Naive B cell (primary cell): ENCODE data around the gene CDCA4. TPM values are rescaled to one million over a fixed set of nuclear protein-coding genes. Genes with fewer than 3 reads are reported as not detected.

ENCODE experiments used
- ATAC-seq, 2 donors: fragments of 150-1000 bp; cut with Tn5 transposase; 2 replicates each; pipeline ENCODE4 v1.10.0; 2021; ENCODE audit warnings: low read depth in 2 of 2, mild to moderate bottlenecking in 2 of 2, moderate library complexity in 2 of 2
- DNase-seq: peaks from one replicate; pipeline ENCODE4 v3.0.0; 2022
- H3K27ac Mint-ChIP-seq, 6 donors: one replicate each; pipeline ENCODE4 v1.8.0; 2020 to 2022; ENCODE audit warnings: mild to moderate bottlenecking in 6 of 6, mixed read lengths in 6 of 6, moderate library complexity in 5 of 6, inconsistent platforms in 2 of 6
- H3K27me3 Mint-ChIP-seq, 3 donors: one replicate each; pipeline ENCODE4 v1.8.0; 2021 to 2022; ENCODE audit warnings: mixed read lengths in 3 of 3, mild to moderate bottlenecking in 1 of 3
- H3K36me3 Mint-ChIP-seq, 2 donors: one replicate each; pipeline ENCODE4 v1.8.0; 2020 to 2022; ENCODE audit warnings: mixed read lengths in 2 of 2, inconsistent platforms in 1 of 2, mild to moderate bottlenecking in 1 of 2
- H3K4me1 Mint-ChIP-seq, 3 donors: one replicate each; pipeline ENCODE4 v1.8.0; 2020 to 2022; ENCODE audit warnings: mixed read lengths in 3 of 3, inconsistent platforms in 1 of 3, mild to moderate bottlenecking in 1 of 3, moderate library complexity in 1 of 3
- H3K4me3 Mint-ChIP-seq, 8 donors: one replicate each; pipeline ENCODE4 v1.8.0; 2020 to 2022; ENCODE audit warnings: mild to moderate bottlenecking in 8 of 8, mixed read lengths in 8 of 8, moderate library complexity in 8 of 8, inconsistent platforms in 2 of 8
- H3K9me3 Mint-ChIP-seq, 7 donors: one replicate each; pipeline ENCODE4 v1.8.0; 2020 to 2022; ENCODE audit warnings: mixed read lengths in 7 of 7, mild to moderate bottlenecking in 5 of 7, inconsistent platforms in 2 of 7, moderate library complexity in 1 of 7
- polyA plus RNA-seq, 6 donors: library from polyadenylated mRNA; unstranded; fragments of 300-500 nt; fragmentation: Illumina TruSeq; gene quantifications; one replicate each; pipeline ENCODE4 v1.2.3, GENCODE V29; 2021; ENCODE audit warnings: low read depth in 6 of 6

The CDCA4 gene
- polyA plus RNA-seq, 6 donors from 2014 or later: 4.6 to 11.9 (median 6.7) TPM

DNA sequence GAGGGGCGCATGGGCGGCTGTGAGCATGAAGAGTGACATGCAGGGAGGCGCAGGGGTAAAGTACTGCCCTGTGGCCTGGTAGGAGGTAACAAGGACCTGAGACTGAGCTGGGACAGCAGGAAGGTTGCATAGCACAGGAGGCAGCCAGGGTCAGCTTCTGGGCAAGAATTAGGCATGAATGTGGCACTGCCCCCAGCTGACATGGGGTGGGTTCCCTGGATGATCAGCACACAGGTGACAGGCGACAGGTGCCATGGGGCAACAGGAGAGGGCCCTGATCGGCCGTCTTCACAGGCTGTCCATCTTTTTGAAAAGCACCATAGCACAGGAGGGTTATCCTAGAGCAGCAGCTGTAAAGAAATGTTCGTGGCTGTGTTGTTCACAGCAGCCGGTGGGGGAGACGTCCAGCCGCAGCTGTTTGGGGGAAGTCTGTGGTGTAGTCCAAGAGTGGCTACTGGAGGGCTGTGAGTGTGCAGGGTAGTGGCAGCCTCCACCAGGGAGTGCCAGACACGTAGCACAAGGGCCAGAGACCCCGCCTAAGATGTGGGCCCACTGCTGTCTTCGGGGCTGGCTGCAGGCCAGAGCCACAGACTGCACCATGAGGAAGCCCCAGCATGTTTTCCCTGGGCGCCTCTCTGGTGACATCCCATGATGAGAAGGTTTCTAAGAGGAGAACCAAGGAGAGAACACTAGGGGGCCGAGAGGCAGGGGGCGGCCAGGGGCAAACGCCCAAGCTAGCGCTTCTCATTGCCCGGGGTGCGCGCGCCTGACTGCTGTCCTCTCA lies 26.9 kb downstream of the CDCA4 start:
- Mint-ChIP-seq H3K4me1 (peaks cover 0 to 4% (median 2%) of the 10 kb centered on the region in 3 donors), H3K4me3 (peak overlapping the region in 1 of 8 donors; percentile 57), H3K27me3 (no peaks in the 10 kb centered on the region), H3K27ac (no peak overlapping the region), H3K9me3 (no peaks in the 10 kb centered on the region), H3K36me3 (no peaks in the 10 kb centered on the region)
- DNase-seq (no peak), ATAC-seq (no peak)

DNA sequence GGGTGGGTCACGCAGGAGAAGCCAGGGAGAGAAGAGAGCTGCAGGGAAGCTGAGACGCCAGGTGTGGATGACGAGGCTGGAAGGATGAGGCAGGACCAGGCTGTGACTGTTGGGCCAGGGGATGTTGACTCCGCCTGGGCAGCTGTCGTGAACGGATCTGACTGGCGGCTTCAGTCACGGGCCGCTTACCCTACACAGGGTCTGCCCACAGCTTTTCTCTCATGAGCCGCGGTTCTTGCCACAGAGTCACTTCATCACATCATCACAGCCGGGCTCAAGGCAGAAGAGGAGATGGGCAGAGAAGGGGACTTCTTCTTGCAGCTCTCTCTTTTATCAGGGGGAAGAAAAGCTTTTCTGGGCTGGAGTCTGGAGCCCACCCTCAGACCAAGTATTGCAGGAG lies 27.6 kb downstream of the CDCA4 start:
- no peaks in the 10 kb centered on the region for H3K27me3 Mint-ChIP-seq
- DNase-seq (no peak), ATAC-seq (no peak)
- peaks cover 0 to 4% (median 2%) of the 10 kb centered on the region in 3 donors for H3K4me1 Mint-ChIP-seq
- H3K4me3 Mint-ChIP-seq: peak overlapping the region in 1 of 8 donors; percentile 57
- H3K36me3 Mint-ChIP-seq: no peaks in the 10 kb centered on the region
- no peaks in the 10 kb centered on the region for H3K9me3 Mint-ChIP-seq
- H3K27ac Mint-ChIP-seq: no peak overlapping the region

DNA sequence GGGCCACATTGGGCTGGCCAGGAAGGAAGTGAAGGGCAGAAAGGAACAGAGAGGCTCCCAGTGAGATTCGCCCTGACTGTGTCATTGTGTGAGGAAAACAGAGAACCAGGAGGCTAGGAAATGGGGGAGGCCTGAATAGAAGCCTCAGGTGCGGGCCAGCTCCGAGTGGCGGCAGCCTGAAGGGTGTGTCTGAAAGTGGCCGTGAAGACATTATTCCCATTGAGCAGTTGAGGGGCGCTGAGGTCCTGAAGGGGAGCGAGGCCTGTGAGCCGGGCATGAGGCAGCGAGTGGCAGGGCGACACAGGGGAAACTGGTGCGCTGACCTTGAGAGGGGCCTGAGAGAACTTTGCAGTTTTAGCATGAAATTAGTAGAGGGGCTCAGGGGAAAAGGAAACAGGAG lies 28.4 kb downstream of the CDCA4 start:
- ATAC-seq (no peak), DNase-seq (no peak)
- no peaks in the 10 kb centered on the region for H3K36me3 Mint-ChIP-seq
- H3K4me3 Mint-ChIP-seq: peak overlapping the region in 1 of 8 donors; percentile 57
- H3K27me3 Mint-ChIP-seq: peaks cover 0 to 2% (median 0%) of the 10 kb centered on the region in 3 donors
- no peaks in the 10 kb centered on the region for H3K9me3 Mint-ChIP-seq
- peaks cover 0 to 4% (median 2%) of the 10 kb centered on the region in 3 donors for H3K4me1 Mint-ChIP-seq
- peak overlapping the region in 1 of 6 donors; percentile 88 for H3K27ac Mint-ChIP-seq

DNA sequence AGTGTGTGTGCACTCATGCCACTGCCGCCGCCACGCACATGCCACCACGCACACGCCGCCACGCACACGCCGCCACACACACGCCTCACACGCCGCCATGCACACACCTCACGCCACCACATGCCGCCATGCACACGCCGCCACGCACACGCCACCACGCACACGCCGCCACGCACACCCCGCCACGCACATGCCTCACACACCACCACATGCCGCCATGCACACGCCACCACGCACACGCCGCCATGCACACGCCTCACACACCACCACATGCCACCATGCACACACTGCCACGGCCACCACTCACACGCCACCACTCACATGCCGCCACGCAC lies 29.0 kb downstream of the CDCA4 start:
- Mint-ChIP-seq H3K36me3 (no peaks in the 10 kb centered on the region), H3K4me1 (peaks cover 4 to 5% (median 4%) of the 10 kb centered on the region in 3 donors), H3K9me3 (no peaks in the 10 kb centered on the region), H3K27me3 (peaks cover 0 to 8% (median 4%) of the 10 kb centered on the region in 3 donors), H3K4me3 (peak overlapping the region in 1 of 8 donors; percentile 66), H3K27ac (peak overlapping the region in 2 of 6 donors; percentile 49 to 93)
- no peak for ATAC-seq
- no peak for DNase-seq

DNA sequence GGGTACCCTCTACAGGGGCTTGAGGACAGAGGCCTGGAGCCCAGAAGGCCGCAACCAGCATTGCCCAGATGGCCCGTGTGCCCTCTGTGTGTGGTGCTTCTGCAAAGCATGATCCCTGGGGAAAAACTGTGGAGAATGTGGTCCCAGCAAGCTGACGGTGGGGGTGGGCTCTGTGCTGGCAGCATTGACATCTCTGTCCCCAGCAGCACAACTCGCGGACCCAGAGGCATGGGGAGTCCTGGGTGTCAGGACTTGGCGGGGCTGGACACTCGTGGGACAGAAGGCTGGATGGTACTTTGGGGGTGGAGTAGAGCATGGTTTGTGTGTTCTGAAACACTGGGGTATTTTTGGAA lies 31.0 kb downstream of the CDCA4 start:
- Mint-ChIP-seq H3K36me3 (no peaks in the 10 kb centered on the region), H3K9me3 (no peaks in the 10 kb centered on the region), H3K27me3 (peaks cover 0 to 8% (median 4%) of the 10 kb centered on the region in 3 donors), H3K27ac (no peak overlapping the region), H3K4me1 (peaks cover 4 to 10% (median 4%) of the 10 kb centered on the region in 3 donors), H3K4me3 (no peak overlapping the region)
- ATAC-seq: no peak
- no peak for DNase-seq

DNA sequence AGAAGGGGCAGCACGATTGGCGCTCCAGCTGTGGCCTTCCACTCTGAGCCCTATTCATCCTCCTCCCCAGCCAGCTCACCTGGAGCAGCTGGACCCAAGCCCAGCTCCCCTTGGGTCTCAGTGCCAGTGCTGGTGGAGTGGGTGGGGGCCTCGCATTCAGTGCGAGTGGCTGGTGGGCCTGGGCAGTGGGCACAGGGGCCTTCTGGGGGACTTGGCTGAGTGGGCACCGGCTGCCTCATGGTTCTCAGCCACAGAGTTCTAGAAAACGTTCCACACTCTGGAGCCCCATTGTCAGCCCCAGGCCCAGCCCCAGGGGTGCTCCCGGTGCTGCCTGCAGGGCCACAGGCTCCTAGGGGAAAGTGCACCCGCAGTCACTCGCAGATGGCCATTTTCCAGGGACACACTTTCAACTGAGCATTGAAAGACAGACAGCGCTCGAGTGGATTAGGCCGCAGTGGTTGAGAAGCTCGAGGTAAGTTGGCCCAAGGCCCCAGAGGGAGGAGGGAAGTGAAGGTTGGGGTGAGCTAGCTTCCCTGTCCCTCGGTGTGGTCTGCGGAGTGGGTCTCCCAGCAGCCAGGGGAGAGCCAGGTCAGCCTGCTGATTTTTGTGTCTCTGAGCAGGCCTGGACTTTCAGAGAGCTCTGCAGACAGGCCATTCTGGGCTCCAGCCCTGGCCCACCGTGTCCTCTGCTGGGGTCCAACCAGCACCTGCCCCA lies 31.5 kb downstream of the CDCA4 start:
- H3K4me1 Mint-ChIP-seq: peaks cover 4 to 15% (median 9%) of the 10 kb centered on the region in 3 donors
- ATAC-seq (no peak), DNase-seq (no peak)
- H3K9me3 Mint-ChIP-seq: peaks cover 0 to 2% (median 0%) of the 10 kb centered on the region in 7 donors
- H3K27ac Mint-ChIP-seq: peak overlapping the region in 2 of 6 donors; percentile 18 to 19
- H3K4me3 Mint-ChIP-seq: peak overlapping the region in 1 of 8 donors; percentile 10
- H3K36me3 Mint-ChIP-seq: no peaks in the 10 kb centered on the region
- peaks cover 0 to 8% (median 4%) of the 10 kb centered on the region in 3 donors for H3K27me3 Mint-ChIP-seq

DNA sequence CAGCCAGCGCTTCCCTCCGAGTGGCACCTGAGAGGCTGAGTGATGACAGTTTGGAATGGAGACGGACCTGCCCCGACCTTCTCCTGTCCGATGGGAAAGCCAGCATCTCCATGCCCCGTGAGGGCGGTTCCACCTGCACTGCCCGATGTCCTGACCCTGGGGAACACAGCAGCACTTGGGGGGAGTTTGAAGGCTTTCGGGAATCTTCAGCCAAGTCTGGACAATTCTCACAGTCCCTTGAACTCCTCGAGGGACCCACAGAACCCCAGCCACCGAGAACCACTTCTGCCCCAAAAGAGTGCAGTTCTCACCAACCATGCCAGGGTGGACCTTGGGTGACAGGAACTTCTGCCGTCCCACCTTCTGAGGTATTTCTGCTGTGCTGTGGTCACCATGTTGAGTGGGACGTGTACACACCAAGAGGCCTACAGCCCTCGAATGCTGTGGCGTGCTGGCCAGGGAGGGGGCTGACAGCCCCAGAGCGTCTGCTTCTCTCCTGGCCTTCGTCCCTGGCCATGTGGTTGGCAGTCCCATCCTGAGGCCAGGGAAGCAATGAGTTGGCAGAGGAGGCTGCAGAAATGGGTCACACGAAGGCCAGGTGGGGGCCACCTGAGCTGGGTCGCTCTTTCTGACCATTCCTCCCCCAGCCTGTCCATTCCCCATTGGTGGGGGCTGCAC lies 34.3 kb downstream of the CDCA4 start:
- Mint-ChIP-seq H3K27ac (peak overlapping the region; percentile 61 to 94 (median 84)), H3K4me1 (peaks cover 4 to 21% (median 7%) of the 10 kb centered on the region in 3 donors), H3K9me3 (peaks cover 0 to 2% (median 0%) of the 10 kb centered on the region in 7 donors), H3K27me3 (peaks cover 0 to 8% (median 4%) of the 10 kb centered on the region in 3 donors), H3K4me3 (peak overlapping the region; percentile 70 to 84 (median 82)), H3K36me3 (no peaks in the 10 kb centered on the region)
- DNase-seq (no peak), ATAC-seq (no peak)

DNA sequence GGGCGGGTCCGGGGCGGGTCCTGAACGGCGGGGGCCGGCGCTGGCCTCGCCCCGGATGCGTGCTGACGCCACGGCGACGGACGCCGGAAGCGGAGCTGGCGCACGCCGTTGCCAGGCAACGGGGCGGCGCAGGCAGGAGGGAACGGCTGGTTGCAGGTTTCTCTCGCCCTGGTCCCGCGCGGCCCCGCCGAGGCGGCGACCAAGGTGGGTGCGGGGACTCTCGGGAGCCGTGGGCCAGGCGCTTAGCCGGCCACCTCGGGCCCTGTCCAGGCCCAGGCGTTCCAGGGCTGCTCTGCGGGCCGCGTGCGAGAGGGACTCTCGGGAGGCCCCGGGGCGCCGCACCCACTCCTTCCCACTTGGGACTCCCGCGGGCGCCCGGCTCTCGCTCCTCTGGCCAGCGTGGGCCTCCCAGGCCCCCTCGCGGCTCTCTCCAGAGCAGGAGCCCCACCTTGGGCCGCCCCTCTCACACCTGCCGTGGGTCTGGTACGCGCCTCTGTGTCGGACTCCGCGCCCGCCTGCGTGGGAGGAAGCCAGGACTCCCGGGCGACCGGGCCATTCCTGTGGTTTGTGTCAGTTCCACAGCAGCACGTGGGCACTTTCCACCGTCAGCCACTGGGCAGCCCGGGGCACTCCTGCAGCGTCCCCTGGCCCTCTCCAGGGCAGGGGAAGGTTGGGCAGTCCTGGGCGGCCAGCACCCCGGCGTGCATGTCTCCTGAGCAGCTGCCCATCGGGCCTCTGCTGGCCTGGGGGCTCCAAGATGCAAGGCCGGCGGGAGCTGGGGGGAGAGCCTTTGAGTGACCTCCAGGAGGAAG lies 35.0 kb downstream of the CDCA4 start, which contains the start of gene CLBA1:
Gene CLBA1, plus strand, starts transcription at position 114 of the 812 bp plus-strand sequence. Its CDS starts 644 bp downstream, at position 758.
- no peaks in the 10 kb centered on the region for H3K36me3 Mint-ChIP-seq
- ATAC-seq: peak; percentile 96 to 97
- peaks cover 4 to 21% (median 7%) of the 10 kb centered on the region in 3 donors for H3K4me1 Mint-ChIP-seq
- peak within 1 kb of the TSS; percentile 83 to 94 (median 86) for H3K27ac Mint-ChIP-seq
- H3K27me3 Mint-ChIP-seq: peaks cover 0 to 8% (median 4%) of the 10 kb centered on the region in 3 donors
- peak; percentile 90 for DNase-seq
- H3K9me3 Mint-ChIP-seq: peaks cover 0 to 2% (median 0%) of the 10 kb centered on the region in 7 donors
- H3K4me3 Mint-ChIP-seq: peak within 1 kb of the TSS; percentile 70 to 88 (median 81)

DNA sequence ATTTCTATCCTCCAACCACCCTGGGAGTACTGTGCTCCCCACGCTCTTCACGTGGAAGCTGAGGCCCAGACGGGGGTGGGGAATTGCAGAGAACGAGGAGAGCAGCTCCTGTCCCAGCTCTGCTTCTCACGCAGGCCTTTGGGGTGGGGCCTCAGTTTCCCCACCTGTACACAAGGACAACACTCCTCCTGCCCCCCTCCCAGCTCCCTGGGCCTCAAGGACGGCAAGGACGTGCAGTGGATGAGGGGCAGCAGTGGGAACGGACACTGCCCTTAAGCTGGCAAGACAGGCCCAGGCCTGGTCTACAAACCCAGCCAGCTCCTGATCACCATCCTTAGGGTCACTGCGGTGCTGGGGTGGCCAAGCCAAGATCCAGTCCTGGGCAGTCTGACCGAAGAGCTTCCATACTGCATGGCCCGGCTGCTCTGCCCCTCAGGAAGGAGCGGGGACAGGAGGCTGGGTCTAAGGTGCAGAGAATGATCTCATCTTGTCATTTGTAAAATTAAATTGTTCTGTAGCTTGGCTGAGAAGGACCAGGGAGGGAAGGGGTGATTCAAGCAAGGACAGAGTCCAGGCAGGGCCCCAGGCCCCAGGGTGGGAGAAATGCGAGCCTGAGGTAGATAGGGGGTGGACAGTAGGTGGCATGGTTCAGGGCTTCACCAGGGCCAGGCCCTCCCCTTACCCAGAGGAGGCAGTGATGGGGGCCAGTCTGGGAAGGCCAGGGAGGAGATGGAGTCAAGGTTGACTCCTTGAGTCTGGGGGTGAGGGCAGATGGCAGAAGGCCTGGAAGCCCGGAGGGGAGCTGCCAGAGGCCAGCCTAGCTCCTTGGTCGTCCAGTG lies 36.6 kb downstream of the CDCA4 start:
- ATAC-seq (no peak), DNase-seq (no peak)
- peak overlapping the region; percentile 68 to 93 (median 82) for H3K27ac Mint-ChIP-seq
- peaks cover 7 to 12% (median 8%) of the 10 kb centered on the region in 3 donors for H3K27me3 Mint-ChIP-seq
- H3K36me3 Mint-ChIP-seq: no peaks in the 10 kb centered on the region
- peaks cover 4 to 22% (median 7%) of the 10 kb centered on the region in 3 donors for H3K4me1 Mint-ChIP-seq
- H3K4me3 Mint-ChIP-seq: peak overlapping the region; percentile 50 to 88 (median 77)
- peaks cover 0 to 2% (median 0%) of the 10 kb centered on the region in 7 donors for H3K9me3 Mint-ChIP-seq

DNA sequence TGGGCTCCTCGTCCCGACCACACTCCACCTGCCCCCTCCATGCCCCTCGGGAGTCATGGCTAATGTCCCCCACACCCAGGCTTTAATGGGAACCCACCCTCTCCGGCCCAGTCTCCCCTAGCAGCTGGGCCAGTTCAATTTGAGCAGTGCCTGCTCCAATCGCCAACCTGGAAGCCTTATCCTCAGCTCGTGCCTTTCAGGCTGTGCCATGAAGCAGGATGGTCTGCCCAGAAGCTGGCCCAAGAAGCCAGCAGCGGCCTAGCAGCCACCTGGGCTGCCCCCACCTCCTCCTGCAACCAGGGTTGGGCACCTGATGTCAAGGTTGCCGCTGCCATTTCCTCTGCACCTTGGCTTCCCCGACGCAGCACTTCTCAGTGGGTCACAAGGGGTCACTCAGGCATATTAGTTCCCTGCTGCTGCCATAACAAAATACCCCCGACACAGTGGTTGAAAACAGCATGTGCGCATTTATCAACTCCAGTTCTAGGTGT lies 37.6 kb downstream of the CDCA4 start:
- peaks cover 0 to 2% (median 0%) of the 10 kb centered on the region in 7 donors for H3K9me3 Mint-ChIP-seq
- H3K27me3 Mint-ChIP-seq: peaks cover 7 to 20% (median 16%) of the 10 kb centered on the region in 3 donors
- no peak for DNase-seq
- H3K36me3 Mint-ChIP-seq: no peaks in the 10 kb centered on the region
- ATAC-seq: no peak
- H3K4me3 Mint-ChIP-seq: peak overlapping the region in 5 of 8 donors; percentile 16 to 79 (median 68)
- peak overlapping the region in 2 of 6 donors; percentile 64 to 79 for H3K27ac Mint-ChIP-seq
- H3K4me1 Mint-ChIP-seq: peaks cover 7 to 27% (median 12%) of the 10 kb centered on the region in 3 donors

DNA sequence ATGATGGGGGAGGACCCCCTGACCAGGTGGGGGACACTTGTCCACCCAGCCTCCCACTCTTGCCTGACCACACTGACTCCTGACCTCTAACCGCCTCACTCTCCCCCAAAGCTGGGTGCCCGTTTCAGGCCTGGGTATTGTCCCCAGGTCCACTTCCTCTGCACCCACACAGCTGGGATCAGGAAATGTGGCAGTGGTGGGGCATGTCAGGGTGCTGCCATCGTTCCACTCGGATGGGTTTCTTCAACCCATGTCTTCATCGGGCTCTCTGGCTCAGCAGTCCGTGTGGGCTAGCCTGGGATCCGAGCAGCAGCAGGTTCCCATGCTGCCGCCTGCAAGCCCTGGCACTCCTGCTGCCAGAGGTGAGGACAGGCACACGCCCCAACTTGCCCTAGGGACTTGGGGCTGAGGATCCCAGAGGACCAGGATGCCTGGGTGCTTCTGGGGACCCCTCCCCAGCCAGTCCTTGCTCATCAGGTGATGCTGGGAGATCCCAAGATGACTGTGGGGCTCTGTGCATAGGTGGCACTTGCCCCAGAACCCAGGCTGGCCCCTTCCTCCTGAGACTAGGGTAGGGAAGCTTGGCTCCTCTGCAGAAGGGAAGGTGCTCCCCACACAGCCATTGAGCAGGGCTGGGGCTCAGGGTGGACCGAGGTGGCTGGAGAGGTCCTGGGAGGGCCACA lies 38.2 kb downstream of the CDCA4 start:
- no peak for ATAC-seq

More for the DNA sequence above, 38.2 kb downstream of the CDCA4 start:
- no peak overlapping the region for H3K27ac Mint-ChIP-seq
- peaks cover 7 to 27% (median 14%) of the 10 kb centered on the region in 3 donors for H3K4me1 Mint-ChIP-seq
- no peak for DNase-seq
- peaks cover 7 to 20% (median 18%) of the 10 kb centered on the region in 3 donors for H3K27me3 Mint-ChIP-seq
- peak overlapping the region in 1 of 8 donors; percentile 35 for H3K4me3 Mint-ChIP-seq
- H3K9me3 Mint-ChIP-seq: peaks cover 0 to 2% (median 0%) of the 10 kb centered on the region in 7 donors
- H3K36me3 Mint-ChIP-seq: no peaks in the 10 kb centered on the region
